NB4 (cell line): ENCODE data around the gene ARFGEF3.

ENCODE experiments used
- MYC ChIP-seq: IDR thresholded peaks from 2 replicates; pipeline ENCODE4 v1.6.1; 2011; ENCODE audit warnings: low read depth, low read length
- POLR2A ChIP-seq: IDR thresholded peaks from 2 replicates; pipeline ENCODE4 v1.6.1; 2011; ENCODE audit warnings: mild to moderate bottlenecking; ENCODE audit not compliant: insufficient read length; ENCODE audit errors: extremely low read depth
- TF ChIP-seq, protein P1 (sequence below): IDR thresholded peaks from one replicate; pipeline ENCODE4 v1.5.1; 2012; ENCODE audit warnings: low read depth, low read length
- TF ChIP-seq, protein P2 (sequence below): IDR thresholded peaks from 2 replicates; pipeline ENCODE4 v1.6.1; 2011; ENCODE audit warnings: low read depth, low read length

DNA sequence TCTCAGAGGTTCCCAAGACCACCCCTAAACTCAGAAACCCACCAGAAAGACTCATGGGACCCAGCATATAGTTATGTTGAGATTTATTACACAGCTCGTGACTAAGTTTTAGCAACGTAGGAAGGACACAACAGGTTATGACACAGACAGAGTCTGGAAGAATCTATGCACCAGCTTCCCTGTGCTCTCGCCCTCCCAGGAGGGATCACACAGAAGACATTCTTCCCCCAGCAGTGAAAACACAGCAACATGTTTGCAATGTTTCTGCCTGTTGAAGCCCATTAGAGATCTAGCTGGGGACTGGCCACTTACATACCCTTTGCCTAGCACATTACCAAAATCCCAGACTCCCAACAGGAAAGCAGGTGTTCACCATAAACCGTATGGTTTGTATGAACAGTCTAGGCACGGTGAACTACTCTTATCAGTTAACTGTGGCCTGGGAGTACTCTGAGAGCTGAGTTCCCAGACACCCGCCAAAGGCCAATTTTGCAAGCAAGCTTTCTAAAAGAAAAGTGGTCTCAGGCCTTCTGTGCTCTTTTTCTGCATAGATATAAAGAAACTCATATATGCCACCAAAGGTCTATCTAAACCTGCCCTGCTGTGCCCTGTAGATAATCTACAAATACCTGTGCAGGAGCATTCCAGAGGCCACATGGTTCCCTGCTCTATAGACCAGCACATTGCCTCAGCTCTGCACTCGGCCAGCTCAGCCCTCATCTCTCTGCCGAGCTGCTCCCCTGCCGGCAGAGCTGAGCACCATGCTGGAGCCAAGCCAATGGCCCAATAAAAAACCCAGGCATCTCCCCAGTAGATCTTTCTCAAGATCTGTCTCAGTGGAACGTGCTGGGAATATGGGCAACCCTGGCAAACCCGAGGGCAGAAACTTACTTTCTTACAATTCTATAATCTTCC, 146.3 kb downstream of the ARFGEF3 start:
- TF ChIP-seq, protein P1, sequence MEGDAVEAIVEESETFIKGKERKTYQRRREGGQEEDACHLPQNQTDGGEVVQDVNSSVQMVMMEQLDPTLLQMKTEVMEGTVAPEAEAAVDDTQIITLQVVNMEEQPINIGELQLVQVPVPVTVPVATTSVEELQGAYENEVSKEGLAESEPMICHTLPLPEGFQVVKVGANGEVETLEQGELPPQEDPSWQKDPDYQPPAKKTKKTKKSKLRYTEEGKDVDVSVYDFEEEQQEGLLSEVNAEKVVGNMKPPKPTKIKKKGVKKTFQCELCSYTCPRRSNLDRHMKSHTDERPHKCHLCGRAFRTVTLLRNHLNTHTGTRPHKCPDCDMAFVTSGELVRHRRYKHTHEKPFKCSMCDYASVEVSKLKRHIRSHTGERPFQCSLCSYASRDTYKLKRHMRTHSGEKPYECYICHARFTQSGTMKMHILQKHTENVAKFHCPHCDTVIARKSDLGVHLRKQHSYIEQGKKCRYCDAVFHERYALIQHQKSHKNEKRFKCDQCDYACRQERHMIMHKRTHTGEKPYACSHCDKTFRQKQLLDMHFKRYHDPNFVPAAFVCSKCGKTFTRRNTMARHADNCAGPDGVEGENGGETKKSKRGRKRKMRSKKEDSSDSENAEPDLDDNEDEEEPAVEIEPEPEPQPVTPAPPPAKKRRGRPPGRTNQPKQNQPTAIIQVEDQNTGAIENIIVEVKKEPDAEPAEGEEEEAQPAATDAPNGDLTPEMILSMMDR: no peak
- TF ChIP-seq, protein P2, sequence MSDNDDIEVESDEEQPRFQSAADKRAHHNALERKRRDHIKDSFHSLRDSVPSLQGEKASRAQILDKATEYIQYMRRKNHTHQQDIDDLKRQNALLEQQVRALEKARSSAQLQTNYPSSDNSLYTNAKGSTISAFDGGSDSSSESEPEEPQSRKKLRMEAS: no peak
- TF ChIP-seq POLR2A (no peak), MYC (no peak)
